Effector memory CD8-positive, alpha-beta T cell (primary cell): Measurements from ENCODE around the gene CD22.
A peak's percentile ranks its signal among the peaks of the same experiment; 100 is the strongest.
"Not testable (repeated sequence)": the region's sequence is repeated elsewhere in the genome, so short reads cannot be mapped to it uniquely, and the experiment has no call there.

Source experiments
- ATAC-seq: fragments of 150-1000 bp; cut with Tn5 transposase; replicated peaks from 2 replicates; pipeline ENCODE4 v1.10.0; 2021; ENCODE audit warnings: mild to moderate bottlenecking, moderate library complexity
- DNase-seq, 3 experiments: peaks; one replicate each; pipeline ENCODE4 v3.0.0; 2021
- H3K27ac Mint-ChIP-seq, 2 donors: one replicate each; pipeline ENCODE4 v1.8.0; 2022; ENCODE audit warnings: mild to moderate bottlenecking in 2 of 2, mixed read lengths in 2 of 2, moderate library complexity in 2 of 2
- H3K27me3 Mint-ChIP-seq, 2 donors: one replicate each; pipeline ENCODE4 v1.8.0; 2022; ENCODE audit warnings: mixed read lengths in 2 of 2
- H3K36me3 Mint-ChIP-seq: one replicate; pipeline ENCODE4 v1.8.0; 2022; ENCODE audit warnings: mild to moderate bottlenecking, moderate library complexity, mixed read lengths; ENCODE audit not compliant: insufficient read depth
- H3K4me1 Mint-ChIP-seq, 2 donors: one replicate each; pipeline ENCODE4 v1.8.0; 2022; ENCODE audit warnings: low read depth in 2 of 2, mixed read lengths in 2 of 2
- H3K4me3 Mint-ChIP-seq, 2 donors: one replicate each; pipeline ENCODE4 v1.8.0; 2022; ENCODE audit warnings: mild to moderate bottlenecking in 2 of 2, mixed read lengths in 2 of 2, moderate library complexity in 2 of 2
- H3K9me3 Mint-ChIP-seq, 2 donors: one replicate each; pipeline ENCODE4 v1.8.0; 2022; ENCODE audit warnings: mixed read lengths in 2 of 2

CD22 gene

DNA sequence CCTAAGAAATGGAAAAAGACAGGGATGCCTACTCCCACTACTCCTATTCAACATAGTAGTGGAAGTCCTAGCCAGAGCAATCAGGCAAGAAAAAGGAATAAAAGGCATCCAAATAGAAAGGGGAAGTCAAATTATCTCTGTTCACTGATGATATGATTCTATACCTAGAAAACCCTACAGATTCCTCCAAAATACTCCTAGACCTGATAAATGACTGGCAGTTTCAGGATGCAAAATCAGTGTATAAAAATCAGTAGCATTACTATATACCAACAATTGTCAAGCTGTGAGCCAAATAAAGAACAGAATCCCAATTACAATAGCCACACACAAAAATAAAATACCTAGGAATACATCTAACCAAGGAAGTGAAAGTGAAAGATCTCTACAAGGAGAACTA, 40.5 kb downstream of the CD22 start:
- ATAC-seq (no peak), DNase-seq (no peak)
- H3K36me3 Mint-ChIP-seq = no peaks in the 10 kb centered on the region
- H3K27ac Mint-ChIP-seq = no peak overlapping the region
- H3K9me3 Mint-ChIP-seq = no peaks in the 10 kb centered on the region
- H3K4me1 Mint-ChIP-seq = peaks cover 0 to 2% of the 10 kb centered on the region in 2 donors
- H3K4me3 Mint-ChIP-seq = no peak overlapping the region
- peaks cover 19 to 44% of the 10 kb centered on the region in 2 donors for H3K27me3 Mint-ChIP-seq

GRCh38 chr19:35370722-35371121, 41.7 kb downstream of the CD22 start, which contains the start of gene GPR42:
Gene GPR42, plus strand, starts transcription at chr19:35371068. Its CDS starts 292 bp downstream, at chr19:35371360.
- DNase-seq = no peak
- Mint-ChIP-seq H3K9me3 (no peaks in the 10 kb centered on the region), H3K36me3 (no peaks in the 10 kb centered on the region), H3K27me3 (peaks cover 13 to 36% of the 10 kb centered on the region in 2 donors), H3K4me3 (no peak within 1 kb of the TSS), H3K4me1 (peaks cover 0 to 2% of the 10 kb centered on the region in 2 donors), H3K27ac (no peak within 1 kb of the TSS)
- ATAC-seq = no peak

GRCh38 chr19:35373492-35373891, 44.5 kb downstream of the CD22 start:
- ATAC-seq = no peak
- Mint-ChIP-seq H3K4me1 (peaks cover 0 to 7% of the 10 kb centered on the region in 2 donors), H3K27ac (peak overlapping the region in 1 of 2 donors; percentile 19), H3K4me3 (no peak overlapping the region), H3K9me3 (no peaks in the 10 kb centered on the region), H3K27me3 (peaks cover 0 to 17% of the 10 kb centered on the region in 2 donors), H3K36me3 (no peaks in the 10 kb centered on the region)
- DNase-seq = no peak

DNA sequence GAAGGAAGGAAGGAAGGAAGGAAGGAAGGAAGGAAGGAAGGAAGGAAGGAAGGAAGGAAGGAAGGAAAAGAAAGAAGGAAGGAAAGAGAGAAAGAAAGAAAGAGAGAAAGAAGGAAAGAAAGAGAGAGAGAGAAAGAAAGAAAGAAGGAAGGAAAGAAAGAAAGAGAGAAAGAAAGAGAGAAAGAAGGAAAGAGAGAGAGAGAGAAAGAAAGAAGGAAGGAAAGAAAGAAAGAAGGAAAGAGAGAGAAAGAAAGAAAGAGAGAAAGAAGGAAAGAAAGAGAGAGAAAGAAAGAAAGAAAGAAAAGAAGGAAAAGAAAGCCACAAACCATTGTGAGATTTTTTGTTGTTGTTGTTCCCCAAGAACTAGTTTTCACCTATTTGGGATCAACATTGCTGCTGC, 45.0 kb downstream of the CD22 start:
- not testable (repeated sequence) for H3K9me3 Mint-ChIP-seq, H3K36me3 Mint-ChIP-seq, DNase-seq, H3K4me1 Mint-ChIP-seq, H3K4me3 Mint-ChIP-seq, ATAC-seq
- H3K27me3 Mint-ChIP-seq = peaks cover 0 to 14% of the 10 kb centered on the region in 2 donors
- H3K27ac Mint-ChIP-seq = peak overlapping the region in 1 of 2 donors; percentile 19

DNA sequence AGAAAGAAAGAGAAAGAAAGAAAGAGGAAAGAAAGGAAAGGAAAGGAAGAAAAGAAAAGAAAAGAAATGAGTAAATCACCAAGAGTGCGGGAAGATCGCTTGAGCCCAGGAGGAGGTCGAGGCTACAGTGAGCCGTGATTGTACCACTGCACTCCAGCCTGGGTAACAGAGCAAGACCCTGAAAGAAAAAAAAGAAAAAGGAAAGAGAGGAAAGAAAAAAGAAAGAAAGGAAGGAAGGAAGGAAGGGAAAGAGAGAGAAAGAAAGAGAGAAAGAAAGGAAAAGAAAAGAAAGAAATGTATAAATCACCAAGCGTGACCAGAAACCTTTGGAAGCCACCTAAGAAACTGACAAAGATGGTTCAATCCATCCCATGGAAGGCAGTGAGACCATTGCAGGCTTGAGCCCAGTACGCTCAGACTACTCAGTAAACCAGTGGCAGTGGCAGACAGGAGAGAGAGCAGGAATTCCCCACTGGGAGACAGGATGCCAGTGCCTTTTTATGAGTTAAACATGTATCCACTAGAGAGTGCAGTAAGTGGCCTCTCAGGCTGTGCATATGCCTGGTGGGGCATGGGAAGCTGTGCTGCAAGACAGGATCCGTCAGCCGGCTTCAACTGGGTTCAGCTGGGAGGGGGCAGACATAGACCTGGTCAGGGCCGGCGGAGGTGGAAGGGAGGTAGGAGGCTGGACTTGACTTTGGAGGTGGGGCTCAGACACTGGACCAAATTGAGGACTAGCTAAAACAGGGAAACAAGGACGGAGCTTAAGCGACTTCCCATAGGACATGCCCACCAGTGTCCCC, 46.7 kb downstream of the CD22 start:
- H3K36me3 Mint-ChIP-seq = no peaks in the 10 kb centered on the region
- H3K4me1 Mint-ChIP-seq = peaks cover 0 to 5% of the 10 kb centered on the region in 2 donors
- no peak for ATAC-seq
- peak overlapping the region in 1 of 2 donors; percentile 68 for H3K27ac Mint-ChIP-seq
- H3K9me3 Mint-ChIP-seq = no peaks in the 10 kb centered on the region
- no peak for DNase-seq
- no peak overlapping the region for H3K4me3 Mint-ChIP-seq
- peaks cover 0 to 2% of the 10 kb centered on the region in 2 donors for H3K27me3 Mint-ChIP-seq

DNA sequence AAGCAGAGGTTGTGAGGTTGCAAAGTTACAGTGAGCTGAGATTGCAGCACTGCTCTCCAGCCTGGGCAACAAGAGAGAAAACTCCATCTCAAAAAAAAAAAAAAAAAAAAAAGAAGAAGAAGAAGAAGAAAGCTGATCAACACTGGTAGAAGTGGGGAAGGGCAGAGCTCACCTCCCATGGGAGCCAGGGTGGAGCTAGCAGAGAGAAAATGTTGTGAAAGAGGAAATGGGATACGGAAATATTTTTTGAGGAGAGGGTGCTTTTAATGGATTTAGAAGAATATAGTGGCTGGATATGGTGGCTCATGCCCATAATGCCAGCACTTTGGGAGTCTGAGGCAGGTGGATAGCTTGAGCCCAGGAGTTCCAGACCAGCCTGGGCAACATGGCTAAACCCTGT, 48.7 kb downstream of the CD22 start:
- Mint-ChIP-seq H3K27ac (no peak overlapping the region), H3K4me1 (peaks cover 0 to 5% of the 10 kb centered on the region in 2 donors), H3K4me3 (no peak overlapping the region), H3K27me3 (peaks cover under 1 to 19% of the 10 kb centered on the region in 2 donors), H3K36me3 (no peaks in the 10 kb centered on the region), H3K9me3 (no peaks in the 10 kb centered on the region)
- ATAC-seq = no peak
- no peak for DNase-seq

- Mint-ChIP-seq H3K36me3 (no peaks in the 10 kb centered on the region), H3K27ac (no peak overlapping the region), H3K27me3 (peaks cover 4 to 26% of the 10 kb centered on the region in 2 donors), H3K4me3 (no peak overlapping the region), H3K4me1 (peaks cover 0 to 5% of the 10 kb centered on the region in 2 donors), H3K9me3 (no peaks in the 10 kb centered on the region)
- DNase-seq (no peak), ATAC-seq (no peak)
These were observed 49.4 kb downstream of the CD22 start for GRCh38 chr19:35378356-35378755.

DNA sequence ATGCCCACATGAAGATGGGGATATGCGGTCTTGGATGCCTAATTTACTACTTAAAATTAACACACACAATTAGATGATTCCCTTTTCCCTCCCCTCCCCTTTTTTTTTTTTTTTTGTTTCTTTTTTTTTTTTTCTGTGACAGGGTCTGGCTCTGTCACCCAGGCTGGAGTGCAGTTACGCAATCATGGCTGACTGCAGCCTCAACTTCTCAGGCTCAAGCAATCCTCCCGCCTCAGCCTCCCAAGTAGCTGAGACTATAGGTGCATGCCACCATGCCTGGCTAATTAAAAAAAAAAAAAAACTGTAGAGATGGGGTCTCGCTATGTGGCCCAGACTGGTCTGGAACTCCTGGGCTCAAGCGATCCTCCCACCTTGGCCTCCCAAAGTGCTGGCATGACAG, 50.6 kb downstream of the CD22 start:
- ATAC-seq, H3K4me1 Mint-ChIP-seq, DNase-seq, H3K36me3 Mint-ChIP-seq, H3K4me3 Mint-ChIP-seq, H3K9me3 Mint-ChIP-seq, H3K27ac Mint-ChIP-seq: not testable (repeated sequence)
- H3K27me3 Mint-ChIP-seq = peaks cover 4 to 32% of the 10 kb centered on the region in 2 donors

DNA sequence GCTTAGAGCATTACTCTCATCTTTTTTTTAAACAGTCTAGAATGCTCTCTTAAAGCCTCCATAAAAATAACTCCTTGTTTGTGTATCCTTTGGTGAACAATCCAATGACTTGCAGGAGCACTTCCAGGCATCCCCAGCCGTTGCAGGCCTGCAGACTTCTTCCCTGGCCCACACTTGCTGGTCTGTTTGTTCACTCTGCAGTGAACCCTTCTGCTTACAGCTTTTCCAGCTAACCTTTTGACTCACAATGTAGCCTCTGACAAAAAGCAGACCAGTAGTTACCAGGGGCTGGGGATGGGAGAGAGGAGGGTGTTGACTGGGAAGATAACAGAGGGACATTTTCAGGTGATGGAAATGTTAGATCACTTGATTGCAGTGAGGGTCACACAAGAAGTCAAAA, 51.0 kb downstream of the CD22 start:
- Mint-ChIP-seq H3K27ac (no peak overlapping the region), H3K9me3 (no peaks in the 10 kb centered on the region), H3K4me3 (no peak overlapping the region), H3K4me1 (peaks cover 0 to 5% of the 10 kb centered on the region in 2 donors), H3K36me3 (no peaks in the 10 kb centered on the region), H3K27me3 (peaks cover 4 to 37% of the 10 kb centered on the region in 2 donors)
- DNase-seq (no peak), ATAC-seq (no peak)

GRCh38 chr19:35380450-35381124, 51.6 kb downstream of the CD22 start:
- no peak for DNase-seq
- Mint-ChIP-seq H3K4me3 (no peak overlapping the region), H3K27ac (no peak overlapping the region), H3K36me3 (no peaks in the 10 kb centered on the region), H3K4me1 (peaks cover 0 to 5% of the 10 kb centered on the region in 2 donors), H3K9me3 (no peaks in the 10 kb centered on the region), H3K27me3 (peaks cover 4 to 39% of the 10 kb centered on the region in 2 donors)
- ATAC-seq = no peak

GRCh38 chr19:35381318-35381717, 52.3 kb downstream of the CD22 start:
- DNase-seq (no peak), ATAC-seq (no peak)
- H3K27me3 Mint-ChIP-seq = peaks cover 4 to 39% of the 10 kb centered on the region in 2 donors
- no peaks in the 10 kb centered on the region for H3K36me3 Mint-ChIP-seq
- peaks cover 0 to under 1% of the 10 kb centered on the region in 2 donors for H3K9me3 Mint-ChIP-seq
- H3K27ac Mint-ChIP-seq = no peak overlapping the region
- H3K4me1 Mint-ChIP-seq = peaks cover 0 to 2% of the 10 kb centered on the region in 2 donors
- H3K4me3 Mint-ChIP-seq = no peak overlapping the region

DNA sequence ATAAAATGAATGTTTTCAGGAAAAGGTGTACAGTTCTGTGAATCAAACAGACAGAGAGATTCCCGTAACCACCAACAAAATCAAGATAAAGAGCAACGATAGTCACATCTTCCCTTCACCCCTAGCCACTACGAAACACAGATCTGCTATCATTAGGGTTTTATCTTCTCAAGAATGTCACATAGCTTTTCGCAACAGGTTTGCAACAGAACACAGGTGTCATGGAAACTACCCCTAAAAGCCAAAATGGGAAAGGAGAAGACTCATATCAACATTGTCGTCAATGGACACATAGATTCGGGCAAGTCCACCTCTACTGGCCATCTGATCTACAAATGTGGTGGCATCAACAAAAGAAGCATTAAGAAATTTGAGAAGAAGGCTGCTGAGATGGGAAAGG, 52.9 kb downstream of the CD22 start:
- H3K9me3 Mint-ChIP-seq = peaks cover 0 to 2% of the 10 kb centered on the region in 2 donors
- H3K27me3 Mint-ChIP-seq = peaks cover 4 to 39% of the 10 kb centered on the region in 2 donors
- H3K4me3 Mint-ChIP-seq = no peak overlapping the region
- DNase-seq (no peak), ATAC-seq (no peak)
- H3K27ac Mint-ChIP-seq = no peak overlapping the region
- H3K36me3 Mint-ChIP-seq = no peaks in the 10 kb centered on the region
- peaks cover 0 to 2% of the 10 kb centered on the region in 2 donors for H3K4me1 Mint-ChIP-seq

DNA sequence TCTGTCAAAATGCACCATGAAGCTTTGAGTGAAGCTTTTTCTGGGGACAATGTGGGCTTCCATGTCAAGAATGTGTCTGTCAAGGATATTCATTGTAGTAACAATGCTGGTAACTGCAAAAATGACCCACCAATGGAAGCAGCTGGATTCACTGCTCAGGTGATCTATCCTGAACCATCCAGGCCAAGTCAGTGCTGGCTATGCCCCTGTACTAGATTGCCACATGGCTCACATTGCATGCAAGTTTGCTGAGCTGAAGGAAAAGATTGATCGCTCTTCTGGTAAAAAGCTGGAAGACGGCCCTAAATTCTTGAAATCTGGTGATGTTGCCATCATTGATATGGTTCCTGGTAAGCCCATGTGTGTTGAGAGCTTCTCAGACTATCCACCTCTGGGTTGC, 54.5 kb downstream of the CD22 start:
- no peaks in the 10 kb centered on the region for H3K4me1 Mint-ChIP-seq
- H3K27me3 Mint-ChIP-seq = peaks cover 4 to 39% of the 10 kb centered on the region in 2 donors
- H3K9me3 Mint-ChIP-seq = peaks cover 0 to 2% of the 10 kb centered on the region in 2 donors
- no peak for ATAC-seq
- no peak overlapping the region for H3K27ac Mint-ChIP-seq
- H3K36me3 Mint-ChIP-seq = no peaks in the 10 kb centered on the region
- no peak overlapping the region for H3K4me3 Mint-ChIP-seq
- no peak for DNase-seq
